DND-41 (cell line): ENCODE measurements around the gene AMTN.

Experiments
- ATAC-seq: fragments of 200-7000 bp; cut with Tn5 transposase; 3 replicates; pipeline ENCODE4 v1.9.1; 2021; ENCODE audit warnings: low read depth; ENCODE audit not compliant: insufficient read depth
- DNase-seq: peaks from one replicate; pipeline ENCODE4 v3.0.0-alpha.2; 2020
- H2AFZ ChIP-seq: 2 replicates; pipeline ENCODE4 v1.6.0; 2012; ENCODE audit warnings: low read depth, low read length
- H3K27ac ChIP-seq: 2 replicates; pipeline ENCODE4 v1.5.1; 2012; ENCODE audit warnings: low read length, inconsistent platforms
- H3K27me3 ChIP-seq: fragments of 200-600 bp; sonication (generic); 2 replicates; pipeline ENCODE4 v1.6.0; 2012; ENCODE audit warnings: low read length, mild to moderate bottlenecking, inconsistent platforms; ENCODE audit not compliant: insufficient read depth, poor library complexity
- H3K36me3 ChIP-seq: 2 replicates; pipeline ENCODE4 v1.5.1; 2012; ENCODE audit warnings: low read length, inconsistent platforms; ENCODE audit not compliant: insufficient read depth
- H3K4me1 ChIP-seq: 2 replicates; pipeline ENCODE4 v1.5.1; 2012; ENCODE audit warnings: mild to moderate bottlenecking, low read length; ENCODE audit not compliant: insufficient read depth
- H3K4me2 ChIP-seq: 2 replicates; pipeline ENCODE4 v1.6.0; 2012; ENCODE audit warnings: mild to moderate bottlenecking, moderate library complexity, low read length, inconsistent platforms; ENCODE audit not compliant: insufficient read depth
- H3K4me3 ChIP-seq, 2 experiments: fragments of 200-600 bp in 1 of 2; shearing (Covaris generic) in 1 of 2; 2 replicates each; pipeline ENCODE4 v1.5.1; 2012 to 2016; ENCODE audit warnings: inconsistent platforms in 2 of 2, low read length in 2 of 2, mild to moderate bottlenecking in 2 of 2, low read depth in 1 of 2, moderate library complexity in 1 of 2
- H3K79me2 ChIP-seq: 2 replicates; pipeline ENCODE4 v1.6.0; 2012; ENCODE audit warnings: low read length, inconsistent platforms; ENCODE audit not compliant: insufficient read depth
- H3K9ac ChIP-seq: 2 replicates; pipeline ENCODE4 v1.6.0; 2012; ENCODE audit warnings: low read depth, mild to moderate bottlenecking, inconsistent platforms, low read length, moderate library complexity
- H3K9me3 ChIP-seq: 2 replicates; pipeline ENCODE4 v1.5.1; 2012; ENCODE audit warnings: low read length, moderate library complexity, mild to moderate bottlenecking, inconsistent platforms; ENCODE audit not compliant: insufficient read depth, severe bottlenecking
- H4K20me1 ChIP-seq: 2 replicates; pipeline ENCODE4 v1.6.0; 2012; ENCODE audit warnings: low read length; ENCODE audit not compliant: insufficient read depth
- EZH2 ChIP-seq: IDR thresholded peaks from 3 replicates; pipeline ENCODE4 v1.6.1; 2012; ENCODE audit warnings: borderline replicate concordance, low read depth, mild to moderate bottlenecking, moderate library complexity, low read length, inconsistent platforms; ENCODE audit not compliant: severe bottlenecking
- TF ChIP-seq, protein P1 (sequence below): IDR thresholded peaks from 2 replicates; pipeline ENCODE4 v1.5.1; 2012; ENCODE audit warnings: borderline replicate concordance, low read length, moderate library complexity, mild to moderate bottlenecking; ENCODE audit not compliant: poor library complexity, severe bottlenecking; ENCODE audit errors: extremely low read depth

AMTN gene, protein sequence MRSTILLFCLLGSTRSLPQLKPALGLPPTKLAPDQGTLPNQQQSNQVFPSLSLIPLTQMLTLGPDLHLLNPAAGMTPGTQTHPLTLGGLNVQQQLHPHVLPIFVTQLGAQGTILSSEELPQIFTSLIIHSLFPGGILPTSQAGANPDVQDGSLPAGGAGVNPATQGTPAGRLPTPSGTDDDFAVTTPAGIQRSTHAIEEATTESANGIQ

DNA sequence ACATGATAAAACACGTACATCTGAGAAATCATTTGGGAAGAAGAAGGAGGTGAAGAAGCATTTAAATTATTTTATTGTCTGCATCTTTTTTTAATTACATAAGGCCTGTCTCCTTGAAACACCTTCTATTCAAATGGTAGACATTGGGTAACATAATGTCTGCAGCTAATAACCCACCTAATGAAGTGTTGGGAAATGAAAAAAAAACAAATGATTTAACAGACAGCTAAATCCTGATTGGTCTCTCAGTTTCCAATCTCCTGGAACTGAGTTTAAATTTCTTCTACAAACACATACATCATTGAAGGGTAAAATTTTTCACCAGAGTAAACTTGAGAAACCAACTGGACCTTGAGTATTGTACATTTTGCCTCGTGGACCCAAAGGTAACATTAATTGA, at the start of gene AMTN:
AMTN (plus strand) TSS at position 301 of the 400 bp plus-strand sequence. CDS start 209 bp downstream, outside the sequence.
- Histone ChIP-seq H4K20me1 (no peaks in the 10 kb centered on the region), H3K27me3 (peaks cover 4% of the 10 kb centered on the region), H3K9ac (no peak within 1 kb of the TSS), H3K9me3 (no peaks in the 10 kb centered on the region), H3K36me3 (no peaks in the 10 kb centered on the region), H2AFZ (no peak within 1 kb of the TSS), H3K4me2 (no peak within 1 kb of the TSS), H3K4me1 (no peaks in the 10 kb centered on the region), H3K79me2 (no peaks in the 10 kb centered on the region), H3K27ac (no peak within 1 kb of the TSS), H3K4me3 (no peak within 1 kb of the TSS)
- ATAC-seq (no peak), DNase-seq (no peak)
- TF ChIP-seq, protein P1, sequence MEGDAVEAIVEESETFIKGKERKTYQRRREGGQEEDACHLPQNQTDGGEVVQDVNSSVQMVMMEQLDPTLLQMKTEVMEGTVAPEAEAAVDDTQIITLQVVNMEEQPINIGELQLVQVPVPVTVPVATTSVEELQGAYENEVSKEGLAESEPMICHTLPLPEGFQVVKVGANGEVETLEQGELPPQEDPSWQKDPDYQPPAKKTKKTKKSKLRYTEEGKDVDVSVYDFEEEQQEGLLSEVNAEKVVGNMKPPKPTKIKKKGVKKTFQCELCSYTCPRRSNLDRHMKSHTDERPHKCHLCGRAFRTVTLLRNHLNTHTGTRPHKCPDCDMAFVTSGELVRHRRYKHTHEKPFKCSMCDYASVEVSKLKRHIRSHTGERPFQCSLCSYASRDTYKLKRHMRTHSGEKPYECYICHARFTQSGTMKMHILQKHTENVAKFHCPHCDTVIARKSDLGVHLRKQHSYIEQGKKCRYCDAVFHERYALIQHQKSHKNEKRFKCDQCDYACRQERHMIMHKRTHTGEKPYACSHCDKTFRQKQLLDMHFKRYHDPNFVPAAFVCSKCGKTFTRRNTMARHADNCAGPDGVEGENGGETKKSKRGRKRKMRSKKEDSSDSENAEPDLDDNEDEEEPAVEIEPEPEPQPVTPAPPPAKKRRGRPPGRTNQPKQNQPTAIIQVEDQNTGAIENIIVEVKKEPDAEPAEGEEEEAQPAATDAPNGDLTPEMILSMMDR: no peak
- no peak for TF ChIP-seq EZH2

DNA sequence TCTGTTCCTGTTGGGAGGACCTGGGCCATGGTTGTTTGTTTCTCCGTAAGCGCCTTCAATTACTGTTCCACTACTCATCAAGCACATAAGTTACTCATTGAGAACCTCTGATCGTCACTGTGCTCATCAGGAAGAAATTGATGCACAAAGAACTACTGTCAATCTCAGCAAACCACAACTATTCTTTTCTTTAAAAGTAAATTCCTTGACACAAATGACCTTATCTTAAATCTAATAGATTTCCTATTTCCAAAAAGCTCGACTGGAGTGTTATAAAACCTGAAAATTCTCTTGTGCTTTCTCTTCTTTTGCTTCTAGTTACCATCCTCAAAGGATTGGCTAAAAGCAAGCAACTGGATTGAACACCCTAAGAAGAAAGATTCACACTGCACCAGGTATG, 46.5 kb upstream of the AMTN start, which contains the start of gene MUC7:
MUC7 (plus strand) TSS at position 301 of the 400 bp plus-strand sequence. CDS start 1,825 bp downstream, outside the sequence.
- ATAC-seq: no peak
- no peaks in the 10 kb centered on the region for H3K36me3 ChIP-seq
- no peak for TF ChIP-seq EZH2
- TF ChIP-seq, protein P1: no peak

DNA sequence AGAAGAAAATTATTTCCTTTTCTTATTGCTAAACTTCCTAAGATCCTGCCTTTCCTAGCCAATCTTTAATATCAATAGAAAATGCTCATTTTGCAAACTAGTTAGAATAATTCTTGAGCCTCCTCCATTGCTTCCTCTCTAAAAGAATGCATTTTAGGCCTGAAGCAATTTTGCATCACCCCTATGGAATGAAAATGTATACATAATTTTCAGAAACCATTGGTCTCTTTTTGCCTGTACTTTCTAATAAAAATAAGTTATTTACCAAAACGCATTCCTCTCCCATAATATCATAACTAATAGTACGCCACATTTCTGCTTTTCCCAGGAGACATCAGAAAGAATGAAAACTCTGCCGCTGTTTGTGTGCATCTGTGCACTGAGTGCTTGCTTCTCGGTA, 44.7 kb upstream of the AMTN start:
- H3K9me3 ChIP-seq: no peaks in the 10 kb centered on the region
- no peaks in the 10 kb centered on the region for H3K27me3 ChIP-seq
- H4K20me1 ChIP-seq: no peaks in the 10 kb centered on the region
- no peak overlapping the region for H2AFZ ChIP-seq
- no peak overlapping the region for H3K4me2 ChIP-seq
- H3K27ac ChIP-seq: no peak overlapping the region
- H3K4me1 ChIP-seq: no peaks in the 10 kb centered on the region
- no peak overlapping the region for H3K4me3 ChIP-seq
- H3K36me3 ChIP-seq: no peaks in the 10 kb centered on the region
- no peak overlapping the region for H3K9ac ChIP-seq
- DNase-seq: no peak
- no peak for TF ChIP-seq EZH2
- TF ChIP-seq, protein P1: no peak
- no peaks in the 10 kb centered on the region for H3K79me2 ChIP-seq
- no peak for ATAC-seq

More for the DNA sequence above, 46.5 kb upstream of the AMTN start, which contains the start of gene MUC7:
- H2AFZ ChIP-seq: no peak within 1 kb of the TSS
- H3K27ac ChIP-seq: no peak within 1 kb of the TSS
- H3K9me3 ChIP-seq: no peaks in the 10 kb centered on the region
- no peak within 1 kb of the TSS for H3K9ac ChIP-seq
- H3K4me2 ChIP-seq: no peak within 1 kb of the TSS
- H3K4me1 ChIP-seq: no peaks in the 10 kb centered on the region
- no peaks in the 10 kb centered on the region for H3K79me2 ChIP-seq
- no peak for DNase-seq
- H3K27me3 ChIP-seq: no peaks in the 10 kb centered on the region
- H4K20me1 ChIP-seq: no peaks in the 10 kb centered on the region
- H3K4me3 ChIP-seq: no peak within 1 kb of the TSS
